GM10847 (cell line): ENCODE results near the gene ERGIC1.
A peak's percentile ranks its signal among the peaks of the same experiment; 100 is the strongest.

Experiments used
- POLR2A ChIP-seq: IDR thresholded peaks from 2 replicates; pipeline ENCODE4 v1.6.1; 2011; ENCODE audit not compliant: insufficient read length; ENCODE audit errors: extremely low read depth

ERGIC1 gene, protein sequence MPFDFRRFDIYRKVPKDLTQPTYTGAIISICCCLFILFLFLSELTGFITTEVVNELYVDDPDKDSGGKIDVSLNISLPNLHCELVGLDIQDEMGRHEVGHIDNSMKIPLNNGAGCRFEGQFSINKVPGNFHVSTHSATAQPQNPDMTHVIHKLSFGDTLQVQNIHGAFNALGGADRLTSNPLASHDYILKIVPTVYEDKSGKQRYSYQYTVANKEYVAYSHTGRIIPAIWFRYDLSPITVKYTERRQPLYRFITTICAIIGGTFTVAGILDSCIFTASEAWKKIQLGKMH

DNA sequence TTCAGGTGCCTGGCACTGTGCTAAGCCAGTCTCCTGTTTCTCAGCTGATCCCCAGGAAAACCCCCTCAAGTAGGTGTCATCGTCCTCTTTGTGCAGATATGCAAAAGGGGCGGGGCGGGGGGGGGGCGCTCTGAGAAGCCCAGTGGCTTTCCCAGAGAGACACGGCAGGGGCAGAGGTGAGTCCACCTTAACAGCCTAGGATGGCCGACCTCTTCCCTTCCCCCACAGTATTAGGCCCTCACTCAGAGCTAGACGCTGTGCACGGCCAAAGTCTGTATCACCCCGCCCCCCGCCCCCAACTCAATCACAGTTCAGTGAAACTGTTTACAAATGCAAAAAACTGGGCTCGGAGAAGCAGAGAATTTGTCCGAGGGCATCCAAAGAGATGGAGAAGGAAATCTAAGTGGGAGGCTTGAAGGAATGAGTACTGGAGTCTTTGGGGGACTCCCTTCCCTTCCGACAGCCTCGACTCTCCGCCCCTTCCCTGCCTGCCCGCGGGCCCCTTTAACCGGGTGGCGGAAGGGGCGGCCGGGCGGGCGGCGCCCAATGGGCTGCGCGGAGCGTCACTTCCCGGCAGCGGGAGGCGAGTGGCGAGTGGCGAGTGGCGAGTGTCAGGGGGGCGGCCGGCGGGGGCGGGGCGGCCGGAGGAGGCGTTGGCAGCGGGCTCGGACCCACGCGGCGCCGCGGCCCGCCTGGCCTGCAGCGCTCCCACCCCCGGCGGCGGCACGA, at the start of gene ERGIC1:
TSS of gene ERGIC1 (plus strand) at position 566 of the 729 bp plus-strand sequence. CDS start at position 729, 163 bp downstream.
- peak; percentile 56 for TF ChIP-seq POLR2A

DNA sequence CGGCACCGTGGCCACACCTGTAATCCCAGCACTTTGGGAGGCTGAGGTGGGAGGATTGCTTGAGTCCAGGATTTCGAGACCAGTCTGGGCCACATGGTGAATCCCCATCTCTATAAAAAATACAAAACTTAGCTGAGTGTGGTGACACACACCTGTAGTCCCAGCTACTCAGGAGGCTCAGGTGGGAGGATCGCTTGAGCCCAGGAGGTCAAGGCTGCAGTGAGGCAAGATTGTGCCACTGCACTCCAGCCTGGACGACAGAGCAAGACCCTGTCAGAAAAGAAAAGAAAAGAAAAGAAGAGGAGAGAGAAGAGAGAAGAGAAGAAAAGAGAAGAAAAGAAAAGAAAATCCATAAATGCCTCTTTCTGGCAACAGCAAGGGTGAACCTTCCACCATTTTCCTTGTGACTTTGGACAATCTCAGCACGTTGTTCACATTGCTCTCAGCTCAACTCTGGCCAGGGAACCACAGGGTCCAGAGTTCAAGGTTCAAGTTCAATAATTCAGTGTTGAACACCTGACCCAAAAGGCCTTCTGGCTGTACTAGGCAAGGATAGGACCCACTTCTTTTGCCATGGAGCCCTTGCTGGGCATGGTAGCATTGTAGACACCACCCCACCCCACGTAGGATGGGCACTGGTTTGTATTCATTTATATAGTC, 48.5 kb upstream of the ERGIC1 start:
- TF ChIP-seq POLR2A, result no peak

DNA sequence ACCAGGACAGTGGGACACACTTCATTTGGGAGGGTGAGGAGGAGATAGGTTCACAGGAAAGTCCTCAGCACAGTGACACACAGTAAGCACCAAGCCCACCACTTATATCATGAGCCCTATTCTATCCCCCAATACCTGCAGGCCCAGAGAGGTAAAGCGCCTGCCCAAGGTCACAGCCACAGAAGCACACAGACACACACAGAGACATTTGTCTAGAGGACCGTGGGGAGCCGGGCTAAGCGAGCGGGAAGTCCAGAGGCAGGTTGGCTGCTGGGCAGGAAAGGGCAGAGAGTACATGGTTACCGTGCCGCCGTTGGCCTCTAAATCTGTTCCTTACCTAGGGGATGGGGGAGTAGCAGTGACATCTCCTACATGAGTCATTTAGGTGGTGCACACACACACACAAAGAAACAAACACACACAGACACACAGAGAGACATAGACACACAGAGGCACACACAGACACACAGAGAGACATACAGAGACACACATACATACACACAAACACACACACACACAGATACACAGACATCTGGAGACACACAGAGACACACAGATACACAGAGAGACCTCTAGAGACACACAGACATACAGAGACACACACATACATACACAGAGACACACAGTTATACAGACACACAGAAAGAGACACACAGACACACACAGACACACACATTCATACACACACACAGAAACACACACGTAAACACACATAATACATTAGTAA, 47.2 kb upstream of the ERGIC1 start:
- TF ChIP-seq POLR2A, result no peak

DNA sequence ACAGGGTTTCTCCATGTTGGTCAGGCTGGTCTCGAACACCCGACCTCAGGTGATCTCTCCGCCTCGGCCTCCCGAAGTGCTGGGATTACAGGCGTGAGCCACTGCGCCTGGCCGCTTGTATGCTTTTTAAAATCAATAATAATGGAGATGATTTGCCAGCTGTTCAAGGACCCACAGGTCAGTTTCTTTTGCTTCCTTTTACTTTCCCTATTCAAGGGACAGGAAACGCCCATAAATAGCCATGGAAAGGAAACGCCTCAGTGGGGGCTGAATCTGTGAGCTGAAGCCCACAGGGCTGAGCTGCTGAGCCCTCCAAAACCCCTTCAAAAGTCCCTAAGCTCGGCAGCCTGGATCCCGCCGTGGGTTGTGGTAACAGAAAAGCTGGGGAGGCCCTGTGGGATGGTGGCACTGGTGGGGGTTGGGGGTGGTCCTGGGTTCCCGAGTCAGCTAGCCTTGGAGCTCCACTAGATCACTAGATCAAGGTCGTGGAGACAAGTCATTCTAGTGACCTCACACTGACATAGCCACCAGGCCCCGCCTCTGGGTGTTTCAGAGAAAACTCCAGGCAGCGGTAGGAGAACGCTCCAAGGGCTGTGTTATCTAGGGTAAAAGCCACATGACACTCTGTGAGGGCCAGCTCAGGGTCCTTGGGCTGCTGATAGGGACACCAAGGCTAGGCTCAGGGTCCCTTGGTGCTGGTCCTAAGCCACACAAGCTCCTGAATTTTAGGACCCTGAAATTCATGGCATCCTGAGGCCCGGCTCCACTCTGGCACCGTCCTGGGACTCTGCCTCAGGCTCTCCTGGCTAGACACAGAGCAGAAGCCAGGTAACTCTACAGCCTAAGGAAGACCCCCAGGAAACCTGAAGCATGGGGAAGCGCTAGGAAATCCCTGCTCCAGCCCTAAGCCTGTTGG, 45.0 kb upstream of the ERGIC1 start:
- TF ChIP-seq POLR2A, result no peak

DNA sequence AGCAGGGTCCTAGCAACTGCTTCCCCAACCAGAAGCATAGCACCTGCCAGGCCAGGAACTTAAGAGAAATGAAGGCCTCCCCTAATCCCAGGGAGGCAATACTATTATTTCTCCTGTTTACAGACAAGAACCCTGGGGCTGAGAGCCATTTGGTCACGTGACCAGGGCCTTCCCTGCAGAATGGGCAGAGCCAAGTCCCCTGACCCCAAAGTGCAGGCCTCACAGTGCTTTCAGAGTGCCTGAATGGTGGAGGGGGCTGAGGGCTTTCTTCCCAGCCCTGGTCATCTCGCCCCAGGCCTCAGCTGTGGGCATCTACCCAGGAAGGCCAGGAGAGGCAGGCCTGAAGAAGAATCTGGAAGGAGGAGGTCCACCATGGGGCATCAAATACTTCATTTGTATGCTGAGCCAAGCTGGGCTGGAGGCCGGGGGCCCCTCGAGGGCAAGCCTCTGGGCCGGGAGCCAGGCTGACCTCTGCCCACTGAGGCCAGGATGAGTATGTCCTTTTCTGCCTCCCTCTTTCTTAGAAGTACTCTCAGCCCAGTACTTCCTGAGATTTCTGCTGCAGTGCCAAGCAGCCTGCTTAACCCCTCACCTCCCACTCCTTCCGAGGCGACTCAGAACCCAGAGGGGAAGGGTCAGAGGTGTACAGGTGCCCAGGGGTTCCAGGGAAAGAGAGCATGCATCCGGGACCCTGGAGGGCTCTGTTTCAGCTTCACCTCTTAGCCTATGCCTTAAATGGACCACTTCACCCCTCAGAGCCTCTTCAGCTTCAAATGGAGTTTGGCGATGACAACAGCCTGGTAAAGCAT, 44.2 kb upstream of the ERGIC1 start:
- no peak for TF ChIP-seq POLR2A

DNA sequence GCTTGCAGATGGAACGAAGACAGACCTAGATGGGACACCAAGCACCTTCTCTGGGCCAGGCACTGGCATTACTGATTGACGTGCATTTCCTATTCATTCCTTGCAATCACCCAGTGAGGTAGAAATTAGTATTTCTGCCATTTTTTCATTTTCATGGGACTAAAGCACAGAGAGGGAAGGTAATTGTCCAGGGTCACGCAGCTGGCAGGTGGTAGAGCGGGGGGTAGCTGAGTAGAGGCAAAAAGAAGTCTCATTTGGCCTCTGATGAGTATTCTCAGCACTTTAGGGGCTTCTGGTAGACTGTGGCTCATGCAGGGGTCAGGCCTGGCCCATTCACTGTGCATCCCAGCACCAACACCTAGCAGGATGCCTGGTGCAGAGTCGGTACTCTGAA, 43.6 kb upstream of the ERGIC1 start:
- no peak for TF ChIP-seq POLR2A

DNA sequence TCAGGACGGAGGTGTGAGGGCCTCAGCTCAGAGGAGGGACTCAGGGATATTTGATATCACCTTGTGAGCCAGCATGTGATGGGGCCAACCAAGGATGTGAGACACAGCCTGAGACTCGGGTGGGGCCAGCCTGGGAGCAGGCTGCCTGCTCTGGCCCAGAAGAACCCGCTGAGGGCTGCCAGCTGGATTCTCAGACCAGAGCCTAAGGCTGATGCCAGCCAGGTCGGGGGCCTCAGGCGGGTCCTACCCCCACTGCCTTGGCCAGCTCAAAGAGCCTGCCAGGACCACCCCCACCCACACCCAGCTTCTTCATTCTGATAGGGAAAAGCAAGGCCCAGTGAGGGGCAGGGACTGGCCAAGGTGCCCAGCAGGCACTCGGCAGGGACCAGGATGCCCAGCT, 42.8 kb upstream of the ERGIC1 start:
- no peak for TF ChIP-seq POLR2A

DNA sequence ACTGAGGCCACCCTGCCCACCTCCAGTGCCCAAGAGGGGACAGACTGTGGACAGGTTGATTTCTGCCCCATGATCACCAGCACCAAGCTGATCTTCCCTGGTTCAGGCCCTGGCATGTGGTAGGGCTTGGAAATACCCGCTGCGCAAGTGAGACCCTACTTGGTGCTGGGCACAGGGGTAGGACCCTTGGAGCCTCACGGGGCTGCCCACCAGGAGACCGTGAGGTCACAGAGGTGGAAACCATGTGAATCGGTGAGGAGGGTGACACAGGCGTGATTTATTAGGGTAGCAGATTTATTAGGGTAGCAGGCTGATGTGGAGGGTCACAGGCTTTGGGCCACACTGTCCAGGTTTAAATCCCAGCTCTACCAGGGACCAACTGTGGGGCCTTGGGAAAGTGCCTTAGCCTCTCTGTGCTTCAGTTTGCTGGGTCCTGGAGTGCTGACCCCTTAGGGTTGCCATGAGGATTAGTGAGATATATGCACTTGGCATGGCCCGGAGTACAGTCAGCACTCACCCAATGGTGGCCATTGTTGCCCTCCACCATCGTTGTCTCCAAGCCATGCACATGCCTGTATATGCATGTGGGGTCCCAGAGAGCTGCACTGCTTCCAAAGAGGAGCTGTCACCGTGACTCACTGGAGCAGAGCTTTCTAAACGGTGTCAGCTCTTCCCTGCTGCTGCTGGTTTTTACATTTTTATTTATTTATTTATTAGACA, 42.2 kb upstream of the ERGIC1 start:
- no peak for TF ChIP-seq POLR2A

DNA sequence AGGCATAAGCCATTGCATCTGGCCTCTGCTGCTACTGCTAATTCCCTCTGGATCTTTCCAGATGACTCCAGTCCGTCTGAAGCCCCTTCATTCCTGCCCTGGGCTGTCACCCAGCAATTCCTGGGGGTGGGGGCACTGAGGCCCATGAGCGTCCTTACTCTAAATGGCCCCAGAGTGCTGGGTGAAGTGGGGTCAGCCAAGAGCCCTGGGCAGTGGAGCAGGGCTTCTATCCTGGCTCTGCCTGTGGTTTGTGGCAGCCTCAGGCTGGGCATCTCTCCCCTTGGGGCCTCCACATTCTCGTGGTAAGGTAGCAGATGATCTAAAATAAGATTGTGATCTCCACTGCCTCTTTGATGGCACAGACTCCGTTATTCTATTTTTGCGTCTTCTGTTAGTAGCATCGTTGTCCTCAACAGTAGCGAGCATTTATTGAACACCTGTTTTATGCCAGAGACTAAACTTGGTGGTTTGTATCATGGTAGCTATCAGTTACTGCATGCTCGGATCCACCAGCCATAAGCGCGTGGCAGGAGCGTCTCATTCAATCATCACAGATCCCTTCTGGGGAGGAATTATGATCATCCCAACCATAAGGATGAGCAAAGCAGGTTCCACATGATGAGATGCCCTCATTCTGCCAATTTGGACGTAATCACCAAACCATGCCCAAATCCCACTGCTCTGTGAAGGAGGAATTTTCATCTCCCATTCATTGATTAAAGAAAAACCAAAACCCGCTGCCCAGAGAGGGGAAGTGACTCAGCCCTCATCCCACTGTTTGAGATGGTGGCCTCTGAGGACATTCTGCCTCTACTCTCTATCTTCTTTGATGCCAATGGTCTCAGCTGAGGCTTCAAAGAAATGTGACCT, 41.1 kb upstream of the ERGIC1 start:
- TF ChIP-seq POLR2A, result no peak

DNA sequence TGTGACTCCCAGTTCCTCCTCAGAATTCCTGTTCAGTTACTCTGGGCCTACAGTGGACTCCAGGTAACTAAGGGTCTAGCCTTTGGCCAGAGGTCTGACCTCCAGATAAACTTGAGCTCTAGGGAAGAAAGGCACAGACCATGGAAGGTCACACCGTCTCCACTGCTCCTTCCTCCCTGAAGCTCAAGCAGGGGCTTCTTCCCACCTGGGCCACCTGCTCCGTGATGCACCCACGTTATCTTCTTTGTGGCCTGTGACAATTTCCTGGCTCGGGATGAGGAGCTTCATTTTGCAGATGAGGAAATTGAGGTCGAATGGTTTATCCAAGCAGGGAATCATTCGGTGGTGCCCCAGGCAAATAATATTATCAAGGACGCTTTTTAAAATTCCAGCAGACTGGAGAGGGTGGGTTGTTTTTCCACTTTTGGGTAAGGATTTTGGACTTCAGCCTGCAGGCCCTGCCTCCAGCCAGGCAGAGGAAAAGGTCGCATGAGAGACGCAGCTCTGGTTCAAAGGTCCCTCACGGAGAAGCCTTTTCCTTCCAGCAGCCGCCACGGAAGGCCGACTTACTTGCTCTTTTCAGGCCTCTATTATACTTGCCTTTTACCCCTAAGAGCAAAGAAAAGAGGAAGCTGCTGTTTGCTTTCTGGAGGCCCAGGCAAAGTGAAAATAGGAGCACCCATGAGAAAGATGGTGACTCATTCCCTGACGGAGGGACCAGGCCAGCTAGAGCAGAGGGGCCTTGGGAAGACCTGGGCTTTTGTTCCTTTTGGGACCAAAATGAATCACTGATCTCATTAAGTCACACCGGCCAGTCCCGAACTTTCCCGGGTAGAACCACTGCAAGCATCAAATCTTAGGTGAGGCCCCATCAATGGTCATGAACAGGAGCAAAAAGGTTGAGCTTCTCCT, 40.2 kb upstream of the ERGIC1 start:
- TF ChIP-seq POLR2A, result no peak

DNA sequence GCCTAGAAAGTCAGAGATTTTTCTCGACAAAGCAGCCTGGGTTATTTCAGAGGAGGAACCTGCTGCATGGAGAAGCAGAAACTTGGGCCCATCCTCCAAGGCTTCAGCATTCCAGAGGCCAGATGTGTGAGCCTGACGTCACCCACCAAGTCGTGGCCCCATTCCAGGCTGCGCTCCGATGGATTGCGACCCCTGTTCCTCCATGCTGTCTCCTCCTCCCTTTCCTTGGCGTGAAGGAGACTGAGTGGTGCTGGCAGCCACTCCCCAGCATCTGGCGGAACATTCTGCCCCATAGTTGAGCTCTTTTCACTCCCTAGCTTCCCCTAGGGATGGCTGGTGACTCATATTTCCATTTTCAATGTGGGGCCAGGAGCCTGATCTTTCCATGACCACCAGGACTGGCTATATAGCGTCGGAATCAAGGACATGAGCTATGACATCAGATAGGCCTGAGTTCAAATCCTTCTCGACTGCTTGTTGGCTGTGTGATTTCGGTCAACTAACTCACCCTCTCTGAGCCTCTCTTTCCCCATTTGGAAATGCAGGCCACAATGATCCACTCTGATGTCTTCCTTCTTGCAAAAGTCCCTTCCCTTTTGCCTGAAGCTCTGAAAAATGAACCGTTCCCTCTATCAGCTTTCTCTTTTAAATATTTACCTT, 38.6 kb upstream of the ERGIC1 start:
- no peak for TF ChIP-seq POLR2A
